GM18508 (cell line): ENCODE measurements around the gene GRIK1.

ENCODE experiments used
- ATAC-seq: cut with Tn5 transposase; IDR thresholded peaks from one replicate; pipeline ENCODE4 v1.9.1; 2021; ENCODE audit warnings: moderate number of reproducible peaks; ENCODE audit not compliant: insufficient read depth, unreplicated experiment

GRIK1 gene

GRCh38 chr21:29793712-29794111 lies 146.1 kb downstream of the GRIK1 start:
- ATAC-seq = no peak

- ATAC-seq = no peak
Observed at GRCh38 chr21:29789393-29789792, 150.4 kb downstream of the GRIK1 start.

- no peak for ATAC-seq
Observed at GRCh38 chr21:29788752-29789151, 151.0 kb downstream of the GRIK1 start.

GRCh38 chr21:29787361-29787909 lies 152.4 kb downstream of the GRIK1 start:
- ATAC-seq = no peak

GRCh38 chr21:29786496-29787360 lies 153.1 kb downstream of the GRIK1 start:
- no peak for ATAC-seq

GRCh38 chr21:29777160-29777559 lies 162.6 kb downstream of the GRIK1 start:
- ATAC-seq = no peak

- no peak for ATAC-seq
Observed at GRCh38 chr21:29775462-29775861, 164.3 kb downstream of the GRIK1 start.

- ATAC-seq = no peak
Observed at GRCh38 chr21:29771491-29772066, 168.2 kb downstream of the GRIK1 start.

- ATAC-seq = no peak
Observed at GRCh38 chr21:29763674-29764073, 176.1 kb downstream of the GRIK1 start.

- no peak for ATAC-seq
Observed at GRCh38 chr21:29762570-29763082, 177.2 kb downstream of the GRIK1 start.

- ATAC-seq = no peak
Observed at GRCh38 chr21:29753216-29753615, 186.6 kb downstream of the GRIK1 start.

- no peak for ATAC-seq
Observed at GRCh38 chr21:29751473-29752185, 188.2 kb downstream of the GRIK1 start.

- no peak for ATAC-seq
Observed at GRCh38 chr21:29749957-29750356, 189.8 kb downstream of the GRIK1 start.

GRCh38 chr21:29749223-29749622 lies 190.6 kb downstream of the GRIK1 start:
- ATAC-seq = no peak

- no peak for ATAC-seq
Observed at GRCh38 chr21:29748391-29749167, 191.2 kb downstream of the GRIK1 start.

- no peak for ATAC-seq
Observed at GRCh38 chr21:29741761-29742160, 198.0 kb downstream of the GRIK1 start.

GRCh38 chr21:29739176-29739575 lies 200.6 kb downstream of the GRIK1 start:
- no peak for ATAC-seq

GRCh38 chr21:29738730-29739129 lies 201.1 kb downstream of the GRIK1 start:
- no peak for ATAC-seq

- no peak for ATAC-seq
Observed at GRCh38 chr21:29737186-29737585, 202.6 kb downstream of the GRIK1 start.

GRCh38 chr21:29730281-29730680 lies 209.5 kb downstream of the GRIK1 start:
- no peak for ATAC-seq
